SK-N-MC (cell line): ENCODE data around the gene CRACR2B.

ENCODE experiments used
- EZH2 ChIP-seq: fragments of 200-600 bp; sonication (generic); IDR thresholded peaks from one replicate; pipeline ENCODE4 v1.6.1; 2017; ENCODE audit warnings: antibody characterized with exemption
- FOXP2 ChIP-seq: optimal IDR thresholded peaks from 2 replicates; pipeline ENCODE3; 2011; ENCODE audit warnings: mild to moderate bottlenecking, moderate library complexity; ENCODE audit not compliant: insufficient read depth; ENCODE audit errors: extremely low read length, control extremely low read depth
- POLR2AphosphoS5 ChIP-seq: IDR thresholded peaks from 2 replicates; pipeline ENCODE4 v1.6.1; 2012; ENCODE audit warnings: mild to moderate bottlenecking, low read depth, low read length, borderline replicate concordance

GRCh38 chr11:852762-853161, 25.0 kb downstream of the CRACR2B start:
- TF ChIP-seq POLR2AphosphoS5 (no peak), FOXP2 (no peak), EZH2 (no peak)
